Pancreas (tissue), 10 donors: ENCODE results near the gene HSPBP1. TPM values are rescaled to one million over a fixed set of nuclear protein-coding genes. Genes with fewer than 3 reads are reported as not detected.

Source experiments
- ATAC-seq, 4 donors: fragments of 200-7000 bp; cut with Tn5 transposase; one replicate each; pipeline versions ENCODE4 v1.8.0 to v1.9.1; 2020; ENCODE audit warnings: mild to moderate bottlenecking in 4 of 4, moderate library complexity in 4 of 4
- DNase-seq, 6 donors: peaks; one replicate each; pipeline ENCODE4 v3.0.0-alpha.2; 2020
- FAIRE-seq: peaks from 2 replicates; lab custom pipeline; 2012; peaks lifted over from hg19 to GRCh38; lab: Jason Lieb, UNC
- H3K27ac ChIP-seq, 4 donors: fragments of 200-600 bp; sonication (generic); 1 replicate in 3 of 4; 2 replicates in 1 of 4; pipeline versions ENCODE4 v1.5.0 to v1.8.0; 2020
- H3K27me3 ChIP-seq, 4 donors: fragments of 200-600 bp; one replicate each; pipeline ENCODE4 v1.8.0; 2021
- H3K36me3 ChIP-seq, 3 donors: fragments of 200-600 bp; sonication (generic) in 1 of 3; one replicate each; pipeline versions ENCODE4 v1.5.0 to v1.8.0; 2020 to 2021
- H3K4me1 ChIP-seq, 3 donors: fragments of 200-600 bp; one replicate each; pipeline ENCODE4 v1.8.0; 2021
- H3K4me3 ChIP-seq, 4 donors: fragments of 200-600 bp; sonication (generic) in 2 of 4; one replicate each; pipeline versions ENCODE4 v1.5.0 to v1.8.0; 2020 to 2021
- H3K9me3 ChIP-seq, 4 donors: fragments of 200-600 bp; one replicate each; pipeline ENCODE4 v1.8.0; 2021
- WGBS, 2 donors: extraction: QIAGEN DNeasy Blood & Tissue Kit; methylation state at CpG; one replicate each; pipeline ENCODE4 v1.1.7; 2013; 5-methylcytosine and 5-hydroxymethylcytosine counted together
- intact Hi-C, 3 donors: fragments of 100-400 bp; cut with DNase I; formaldehyde crosslinking; loops; one replicate each; pipeline versions ENCODE4 v1.11.1 to v1.14.2; 2022
- polyA plus RNA-seq, 2 donors: library from polyadenylated mRNA; stranded (reverse); fragments of 200-250 nt; gene quantifications; one replicate each; pipeline ENCODE4 v1.2.3, GENCODE V29; 2013
- total RNA-seq, 6 donors: library from RNA; stranded (reverse); fragmentation: NEBNext Ultra II Directional in 4 of 6; extraction: Animal tissue kit (Norgen Biotek cat#: 25700) in 4 of 6; gene quantifications; one replicate each; pipeline versions ENCODE4 v1.2.1 to v1.2.4, GENCODE V29; 2021 to 2023
- TF ChIP-seq, protein P1 (sequence below), 4 donors: fragments of 200-600 bp; sonication (generic) in 3 of 4; IDR thresholded peaks; one replicate each; pipeline versions ENCODE4 v1.5.0 to v1.8.0; 2021; ENCODE audit warnings: antibody characterized with exemption in 4 of 4
- donor health status: healthy with polysubstance abuse.
- donor health status: DM: no; HTN: no; CAD: no; lungs with moderate emphysema.
- donor health status: DM: no; HTN: no; CAD: no.
- donor health status: control.
- donor health status: control.
- donor health status: Bipolar disorder and iron deficiency.
- donor health status: DM: yes; HTN: yes; CAD: no.
- donor health status: DM: no; HTN: no; CAD: no.
- donor health status: DM: no; HTN: no; CAD: no.
- donor health status: DM: yes; HTN: yes; CAD: no.

HSPBP1 gene
- total and polyA plus RNA-seq, 8 donors = 7.0 to 29.5 (median 12.8) TPM

DNA sequence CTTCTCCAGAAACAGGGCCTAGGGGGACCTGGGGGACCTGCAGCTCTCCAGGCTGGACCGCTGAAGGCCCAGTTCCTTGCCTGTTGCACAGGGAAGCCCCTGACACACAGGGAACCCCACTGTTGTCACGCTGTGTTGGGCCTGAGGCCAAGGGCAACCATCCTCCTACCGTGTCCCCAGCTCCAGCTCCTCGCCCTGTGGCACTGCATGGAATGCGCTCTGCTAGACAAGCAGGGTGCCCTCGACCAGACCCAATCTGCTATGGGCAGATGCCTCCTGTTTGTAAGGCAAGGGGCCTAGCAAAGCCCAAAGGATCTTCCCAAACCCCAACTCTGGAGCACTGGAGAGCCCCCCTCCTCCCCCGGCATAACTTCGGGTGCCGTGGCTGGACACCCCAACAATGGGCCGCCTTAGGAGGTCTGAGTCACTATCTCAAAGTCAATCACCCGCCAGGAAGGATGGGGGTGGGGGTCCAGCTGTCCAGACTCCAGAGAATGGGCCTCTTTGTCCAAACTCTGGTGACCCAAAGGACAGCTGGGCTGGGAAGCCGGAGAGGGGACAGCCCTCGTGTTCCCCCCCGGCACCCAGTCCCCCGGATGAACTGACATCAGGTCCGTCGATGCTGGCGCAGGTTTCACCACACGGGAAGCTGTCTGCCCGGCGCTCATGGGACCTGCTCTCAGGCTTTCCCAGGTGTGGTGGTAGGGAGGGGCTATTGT is 7.6 kb upstream of the HSPBP1 start:
- FAIRE-seq (no peak), DNase-seq (no peak), ATAC-seq (no peak)
- Histone ChIP-seq H3K4me3 (no peak overlapping the region), H3K9me3 (no peaks in the 10 kb centered on the region), H3K36me3 (no peaks in the 10 kb centered on the region), H3K27ac (no peak overlapping the region), H3K4me1 (no peaks in the 10 kb centered on the region), H3K27me3 (no peaks in the 10 kb centered on the region)
- intact Hi-C loops = no loop called here
- WGBS, 2 donors = 76 to 87% methylated on average over 21 of the region's 21 CpGs
- TF ChIP-seq, protein P1, sequence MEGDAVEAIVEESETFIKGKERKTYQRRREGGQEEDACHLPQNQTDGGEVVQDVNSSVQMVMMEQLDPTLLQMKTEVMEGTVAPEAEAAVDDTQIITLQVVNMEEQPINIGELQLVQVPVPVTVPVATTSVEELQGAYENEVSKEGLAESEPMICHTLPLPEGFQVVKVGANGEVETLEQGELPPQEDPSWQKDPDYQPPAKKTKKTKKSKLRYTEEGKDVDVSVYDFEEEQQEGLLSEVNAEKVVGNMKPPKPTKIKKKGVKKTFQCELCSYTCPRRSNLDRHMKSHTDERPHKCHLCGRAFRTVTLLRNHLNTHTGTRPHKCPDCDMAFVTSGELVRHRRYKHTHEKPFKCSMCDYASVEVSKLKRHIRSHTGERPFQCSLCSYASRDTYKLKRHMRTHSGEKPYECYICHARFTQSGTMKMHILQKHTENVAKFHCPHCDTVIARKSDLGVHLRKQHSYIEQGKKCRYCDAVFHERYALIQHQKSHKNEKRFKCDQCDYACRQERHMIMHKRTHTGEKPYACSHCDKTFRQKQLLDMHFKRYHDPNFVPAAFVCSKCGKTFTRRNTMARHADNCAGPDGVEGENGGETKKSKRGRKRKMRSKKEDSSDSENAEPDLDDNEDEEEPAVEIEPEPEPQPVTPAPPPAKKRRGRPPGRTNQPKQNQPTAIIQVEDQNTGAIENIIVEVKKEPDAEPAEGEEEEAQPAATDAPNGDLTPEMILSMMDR (IDR thresholded peaks at IDR 0.05) = no peak

DNA sequence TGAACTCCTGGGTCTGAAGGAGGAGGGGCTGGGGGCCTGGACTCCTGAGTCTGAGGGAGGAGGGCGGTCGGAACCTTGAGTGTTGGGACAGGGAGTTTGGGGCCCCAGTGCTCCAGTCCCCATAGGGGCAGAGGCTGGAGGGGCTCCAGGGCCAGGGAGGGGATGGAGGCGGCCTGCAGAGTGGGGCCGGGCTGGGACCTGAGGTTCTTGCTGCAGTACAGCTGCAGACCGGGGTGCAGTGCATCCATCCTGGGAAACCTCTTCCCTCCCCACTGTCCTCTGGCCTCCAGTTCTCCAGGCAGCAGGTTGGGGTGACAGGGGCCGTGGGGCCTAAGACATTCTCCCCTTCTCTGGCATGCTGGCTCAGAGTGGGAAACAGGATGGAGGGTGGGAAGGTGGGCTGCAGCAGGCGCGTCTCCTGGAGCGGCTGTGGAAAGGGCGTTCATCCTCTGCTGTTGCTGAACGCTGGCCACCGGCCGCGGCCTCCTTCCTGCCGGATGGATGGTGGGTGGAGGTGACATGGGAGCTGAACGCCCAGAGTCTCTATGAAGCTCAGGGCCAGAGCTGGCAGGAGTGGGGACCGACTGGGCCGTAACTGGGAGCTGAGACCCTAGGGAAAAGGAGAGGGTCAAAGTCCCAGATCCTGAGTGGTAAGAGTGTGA is 5.5 kb upstream of the HSPBP1 start:
- Histone ChIP-seq H3K4me1 (no peaks in the 10 kb centered on the region), H3K27me3 (no peaks in the 10 kb centered on the region), H3K4me3 (no peak overlapping the region), H3K9me3 (no peaks in the 10 kb centered on the region), H3K27ac (no peak overlapping the region), H3K36me3 (no peaks in the 10 kb centered on the region)
- TF ChIP-seq, protein P1 (IDR thresholded peaks at IDR 0.05) = no peak
- intact Hi-C loops = no loop called here
- DNase-seq = peak in 1 of 6 donors; percentile 77
- no peak for ATAC-seq
- FAIRE-seq = no peak
- 57 to 61% methylated on average over 15 to 18 of the region's 18 CpGs for WGBS, 2 donors

DNA sequence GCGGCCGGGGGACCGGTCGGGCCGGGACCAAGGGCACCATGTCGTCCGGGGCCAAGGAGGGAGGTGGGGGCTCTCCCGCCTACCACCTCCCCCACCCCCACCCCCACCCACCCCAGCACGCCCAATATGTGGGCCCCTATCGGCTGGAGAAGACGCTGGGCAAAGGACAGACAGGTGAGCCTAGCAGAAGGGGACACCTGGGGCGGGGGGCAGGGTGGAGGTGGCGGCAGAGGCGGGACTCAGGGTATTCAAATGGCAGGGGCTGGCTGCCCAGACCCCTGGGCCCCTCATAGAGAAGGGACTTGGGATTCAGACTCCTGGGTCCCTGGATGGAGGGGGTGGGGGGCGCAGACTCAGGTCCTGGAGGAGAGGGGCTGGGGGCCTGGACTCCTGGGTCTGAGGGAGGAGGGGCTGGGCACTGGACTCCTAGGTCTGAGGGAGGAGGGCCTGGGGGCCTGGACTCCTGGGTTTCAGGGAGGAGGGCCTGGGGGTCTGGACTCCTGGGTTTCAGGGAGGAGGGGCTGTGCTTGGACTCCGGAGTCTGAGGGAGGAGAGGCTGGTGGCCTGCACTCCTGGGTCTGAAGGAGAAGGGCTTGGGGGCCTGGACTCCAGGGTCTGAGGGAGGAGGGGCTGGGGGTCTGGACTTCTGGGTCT is 4.6 kb upstream of the HSPBP1 start:
- Histone ChIP-seq H3K27me3 (no peaks in the 10 kb centered on the region), H3K4me1 (peaks cover 0 to under 1% (median 0%) of the 10 kb centered on the region in 3 donors), H3K4me3 (peak overlapping the region in 1 of 4 donors; percentile 30), H3K27ac (no peak overlapping the region), H3K9me3 (no peaks in the 10 kb centered on the region), H3K36me3 (no peaks in the 10 kb centered on the region)
- TF ChIP-seq, protein P1 (IDR thresholded peaks at IDR 0.05) = no peak
- FAIRE-seq (no peak), ATAC-seq (no peak), DNase-seq (no peak)
- WGBS, 2 donors = 27 to 30% methylated on average over 14 to 16 of the region's 16 CpGs
- intact Hi-C loops = no loop called here

DNA sequence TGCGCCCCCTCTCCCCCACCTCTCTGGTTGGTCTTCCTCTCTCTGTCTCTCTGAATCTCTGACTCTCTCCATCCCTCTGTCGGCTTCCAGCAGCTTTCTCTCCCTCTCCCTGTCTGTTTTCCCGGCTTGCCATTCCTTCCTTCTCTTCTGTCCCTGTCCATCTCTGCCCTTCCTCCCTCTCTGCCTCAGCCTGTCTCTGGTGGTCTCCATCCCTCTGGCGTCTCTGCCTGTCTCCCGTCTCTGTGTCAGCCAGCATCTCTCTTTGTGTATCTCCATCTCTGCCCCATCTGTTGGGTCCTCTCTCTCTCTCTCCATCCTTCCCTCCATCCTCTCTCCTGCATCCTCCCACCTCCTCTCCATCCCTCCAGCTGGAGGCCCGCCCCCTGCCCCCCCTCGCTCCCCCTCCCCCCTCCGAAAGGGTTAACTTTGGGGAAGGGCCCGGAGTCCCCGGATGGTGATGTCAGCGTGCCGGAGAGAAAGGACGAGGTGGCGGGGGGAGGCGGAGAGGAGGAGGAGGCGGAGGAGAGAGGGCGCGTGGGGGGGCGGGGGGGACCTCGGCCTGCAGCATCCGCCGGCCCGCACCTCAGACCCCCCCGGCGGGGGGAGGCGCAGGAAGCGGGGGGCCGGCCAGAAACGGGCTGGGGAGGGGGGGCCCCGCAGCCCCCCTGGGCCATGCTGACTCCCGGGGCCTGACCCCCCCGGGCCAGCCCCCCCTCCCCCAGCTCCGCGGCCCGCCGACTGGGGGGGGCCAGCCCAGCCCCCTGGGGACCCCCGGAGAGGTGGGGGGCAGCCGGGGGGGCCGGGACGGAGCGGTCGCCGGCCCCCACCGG is 3.9 kb upstream of the HSPBP1 start, which contains the start of gene BRSK1:
Gene BRSK1 (plus strand): TSS at position 450 of the 830 bp plus-strand sequence. CDS start 446 bp downstream, outside the sequence.
- Histone ChIP-seq H3K4me3 (peak within 1 kb of the TSS in 1 of 4 donors; percentile 30), H3K4me1 (peaks cover 5 to 8% (median 6%) of the 10 kb centered on the region in 3 donors), H3K27me3 (no peaks in the 10 kb centered on the region), H3K27ac (no peak within 1 kb of the TSS), H3K36me3 (no peaks in the 10 kb centered on the region), H3K9me3 (no peaks in the 10 kb centered on the region)
- TF ChIP-seq, protein P1 (IDR thresholded peaks at IDR 0.05) = no peak
- 4 to 12% methylated on average over 15 to 35 of the region's 44 CpGs for WGBS, 2 donors
- FAIRE-seq (no peak), ATAC-seq (no peak), DNase-seq (no peak)
- intact Hi-C loops = no loop called here
